PFSK-1 (cell line): ENCODE results near the gene MAN2B2.

Experiments used
- POLR2AphosphoS5 ChIP-seq: IDR thresholded peaks from 2 replicates; pipeline ENCODE4 v1.6.1; 2012; ENCODE audit warnings: low read depth, mild to moderate bottlenecking, control low read depth, low read length, moderate library complexity
- SIN3A ChIP-seq: IDR thresholded peaks from 2 replicates; pipeline ENCODE4 v1.6.1; 2012; ENCODE audit warnings: mild to moderate bottlenecking, low read length, moderate library complexity, borderline replicate concordance; ENCODE audit not compliant: insufficient read depth
- TF ChIP-seq, protein P1 (sequence below), 2 experiments: IDR thresholded peaks; 2 replicates each; pipeline versions ENCODE4 v1.6.1 to v1.8.0; 2011 to 2012; ENCODE audit warnings: low read depth in 2 of 2, low read length in 2 of 2, control low read depth in 1 of 2, inconsistent platforms in 1 of 2, mild to moderate bottlenecking in 1 of 2, moderate library complexity in 1 of 2; ENCODE audit not compliant: insufficient read depth in 1 of 2

DNA sequence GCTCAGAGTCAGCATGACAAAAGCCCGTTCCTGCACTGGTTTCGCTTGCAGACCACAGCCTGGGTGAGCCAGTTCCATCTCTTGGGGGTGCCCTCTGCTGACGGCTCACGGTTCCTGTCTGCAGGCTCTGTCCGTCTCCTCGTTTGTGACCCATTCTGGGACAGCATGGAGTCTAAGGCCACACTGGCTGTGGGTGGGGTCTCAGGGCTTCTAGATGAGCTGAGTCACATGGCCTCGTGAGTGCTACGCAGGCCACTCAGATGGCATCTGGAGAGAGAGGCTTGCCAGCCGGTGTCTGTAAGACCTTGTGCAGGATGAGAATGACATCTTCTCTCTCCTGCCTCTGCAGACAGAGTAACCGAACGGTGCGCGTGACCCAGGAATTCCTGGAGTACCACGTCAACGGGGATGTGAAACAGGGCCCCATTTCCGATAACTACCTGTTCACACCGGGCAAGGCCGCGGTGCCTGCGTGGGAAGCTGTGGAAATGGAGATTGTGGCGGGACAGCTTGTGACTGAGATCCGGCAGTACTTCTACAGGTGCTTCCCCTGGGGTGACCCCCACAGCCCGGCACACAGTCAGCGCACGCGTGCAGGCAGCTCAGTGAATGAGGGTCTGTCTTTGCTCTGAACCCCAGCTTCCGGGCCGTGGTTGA, 33.9 kb downstream of the MAN2B2 start:
- TF ChIP-seq POLR2AphosphoS5 (no peak), SIN3A (no peak)
- TF ChIP-seq, protein P1, sequence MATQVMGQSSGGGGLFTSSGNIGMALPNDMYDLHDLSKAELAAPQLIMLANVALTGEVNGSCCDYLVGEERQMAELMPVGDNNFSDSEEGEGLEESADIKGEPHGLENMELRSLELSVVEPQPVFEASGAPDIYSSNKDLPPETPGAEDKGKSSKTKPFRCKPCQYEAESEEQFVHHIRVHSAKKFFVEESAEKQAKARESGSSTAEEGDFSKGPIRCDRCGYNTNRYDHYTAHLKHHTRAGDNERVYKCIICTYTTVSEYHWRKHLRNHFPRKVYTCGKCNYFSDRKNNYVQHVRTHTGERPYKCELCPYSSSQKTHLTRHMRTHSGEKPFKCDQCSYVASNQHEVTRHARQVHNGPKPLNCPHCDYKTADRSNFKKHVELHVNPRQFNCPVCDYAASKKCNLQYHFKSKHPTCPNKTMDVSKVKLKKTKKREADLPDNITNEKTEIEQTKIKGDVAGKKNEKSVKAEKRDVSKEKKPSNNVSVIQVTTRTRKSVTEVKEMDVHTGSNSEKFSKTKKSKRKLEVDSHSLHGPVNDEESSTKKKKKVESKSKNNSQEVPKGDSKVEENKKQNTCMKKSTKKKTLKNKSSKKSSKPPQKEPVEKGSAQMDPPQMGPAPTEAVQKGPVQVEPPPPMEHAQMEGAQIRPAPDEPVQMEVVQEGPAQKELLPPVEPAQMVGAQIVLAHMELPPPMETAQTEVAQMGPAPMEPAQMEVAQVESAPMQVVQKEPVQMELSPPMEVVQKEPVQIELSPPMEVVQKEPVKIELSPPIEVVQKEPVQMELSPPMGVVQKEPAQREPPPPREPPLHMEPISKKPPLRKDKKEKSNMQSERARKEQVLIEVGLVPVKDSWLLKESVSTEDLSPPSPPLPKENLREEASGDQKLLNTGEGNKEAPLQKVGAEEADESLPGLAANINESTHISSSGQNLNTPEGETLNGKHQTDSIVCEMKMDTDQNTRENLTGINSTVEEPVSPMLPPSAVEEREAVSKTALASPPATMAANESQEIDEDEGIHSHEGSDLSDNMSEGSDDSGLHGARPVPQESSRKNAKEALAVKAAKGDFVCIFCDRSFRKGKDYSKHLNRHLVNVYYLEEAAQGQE (IDR thresholded peaks at IDR 0.05; ENCODE audit: insufficient read depth in 1 of 2, low read depth in 2 of 2, low read length in 2 of 2): no peak
